MM.1S (cell line): Measurements from ENCODE around the gene NUB1.

Experiments
- EZH2phosphoT487 ChIP-seq: fragments of 300-600 bp; sonication (generic); IDR thresholded peaks from 2 replicates; pipeline ENCODE4 v1.6.1; 2018; ENCODE audit warnings: antibody characterized with exemption, low read length
- TF ChIP-seq, protein P1 (sequence below): fragments of 300-600 bp; sonication (generic); IDR thresholded peaks from 2 replicates; pipeline ENCODE4 v1.5.1; 2016; ENCODE audit warnings: antibody characterized with exemption, low read length, mixed read lengths

DNA sequence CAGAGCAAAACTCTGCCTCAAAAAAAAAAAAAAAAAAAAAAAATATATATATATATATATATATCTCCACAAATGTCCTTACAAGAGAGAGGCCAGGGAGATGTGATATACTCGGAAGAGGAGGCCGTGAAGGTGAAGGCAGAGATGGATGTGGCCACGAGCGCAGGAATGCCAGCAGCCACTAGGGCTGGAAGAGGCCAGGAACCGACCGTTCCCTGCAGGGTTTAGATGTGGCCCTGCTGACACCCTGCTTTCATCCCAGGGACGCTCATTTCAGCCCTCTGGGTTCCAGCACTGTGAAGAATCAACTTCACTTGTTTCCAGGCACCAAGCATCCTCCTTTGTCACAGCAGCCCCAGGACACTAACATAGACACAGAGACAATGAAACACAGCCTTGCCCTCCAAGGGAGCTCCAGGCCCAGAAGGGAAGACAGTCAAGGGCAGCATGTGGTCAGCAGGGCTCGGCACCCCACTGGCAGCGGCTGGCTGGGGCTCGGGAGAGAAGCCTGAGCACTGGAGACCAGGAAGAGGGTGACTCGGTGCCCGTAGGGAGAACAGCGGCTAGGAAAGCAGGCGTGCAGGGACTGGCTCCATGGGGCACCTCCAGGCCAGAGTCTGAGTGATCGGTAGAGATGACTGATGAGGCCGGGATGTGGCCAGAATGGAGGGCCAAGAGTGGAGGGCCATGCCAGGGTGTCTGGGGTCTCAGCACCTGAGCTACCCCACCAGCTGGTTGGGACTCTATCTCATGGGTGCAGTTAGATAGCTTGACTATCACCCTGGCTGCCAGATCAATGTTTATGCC lies 60.6 kb downstream of the NUB1 start:
- TF ChIP-seq, protein P1, sequence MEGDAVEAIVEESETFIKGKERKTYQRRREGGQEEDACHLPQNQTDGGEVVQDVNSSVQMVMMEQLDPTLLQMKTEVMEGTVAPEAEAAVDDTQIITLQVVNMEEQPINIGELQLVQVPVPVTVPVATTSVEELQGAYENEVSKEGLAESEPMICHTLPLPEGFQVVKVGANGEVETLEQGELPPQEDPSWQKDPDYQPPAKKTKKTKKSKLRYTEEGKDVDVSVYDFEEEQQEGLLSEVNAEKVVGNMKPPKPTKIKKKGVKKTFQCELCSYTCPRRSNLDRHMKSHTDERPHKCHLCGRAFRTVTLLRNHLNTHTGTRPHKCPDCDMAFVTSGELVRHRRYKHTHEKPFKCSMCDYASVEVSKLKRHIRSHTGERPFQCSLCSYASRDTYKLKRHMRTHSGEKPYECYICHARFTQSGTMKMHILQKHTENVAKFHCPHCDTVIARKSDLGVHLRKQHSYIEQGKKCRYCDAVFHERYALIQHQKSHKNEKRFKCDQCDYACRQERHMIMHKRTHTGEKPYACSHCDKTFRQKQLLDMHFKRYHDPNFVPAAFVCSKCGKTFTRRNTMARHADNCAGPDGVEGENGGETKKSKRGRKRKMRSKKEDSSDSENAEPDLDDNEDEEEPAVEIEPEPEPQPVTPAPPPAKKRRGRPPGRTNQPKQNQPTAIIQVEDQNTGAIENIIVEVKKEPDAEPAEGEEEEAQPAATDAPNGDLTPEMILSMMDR, result no peak
- TF ChIP-seq EZH2phosphoT487, result no peak
